Mesendoderm (in vitro differentiated cells): ENCODE results near the gene CNNM4.

Source experiments
- DNase-seq: peaks from one replicate; pipeline ENCODE4 v3.0.0; 2013
- H2AK5ac ChIP-seq: 2 replicates; pipeline ENCODE4 v1.6.1; 2013; ENCODE audit warnings: low read length, inconsistent platforms
- H2BK120ac ChIP-seq: 2 replicates; pipeline ENCODE4 v1.6.1; 2013; ENCODE audit warnings: low read depth, mild to moderate bottlenecking, low read length, moderate library complexity, mixed read lengths
- H2BK15ac ChIP-seq: replicated peaks from 2 replicates; pipeline ENCODE4 v1.6.1; 2013; ENCODE audit warnings: low read depth, mild to moderate bottlenecking, moderate library complexity
- H2BK5ac ChIP-seq: 2 replicates; pipeline ENCODE4 v1.6.1; 2013; ENCODE audit warnings: low read length, inconsistent platforms
- H3K18ac ChIP-seq: 2 replicates; pipeline ENCODE4 v1.6.1; 2013; ENCODE audit warnings: mild to moderate bottlenecking, low read length, mixed read lengths
- H3K23ac ChIP-seq: one replicate; pipeline ENCODE4 v1.6.1; 2013; ENCODE audit warnings: low read length
- H3K27ac ChIP-seq: 2 replicates; pipeline ENCODE4 v1.5.1; 2013; ENCODE audit warnings: low read depth, mild to moderate bottlenecking, inconsistent platforms, low read length, moderate library complexity
- H3K27me3 ChIP-seq: 2 replicates; pipeline ENCODE4 v1.6.1; 2013; ENCODE audit warnings: low read length, control low read depth, mild to moderate bottlenecking, inconsistent platforms; ENCODE audit not compliant: insufficient read depth, poor library complexity
- H3K36me3 ChIP-seq: 2 replicates; pipeline ENCODE4 v1.6.1; 2013; ENCODE audit warnings: low read length, inconsistent platforms; ENCODE audit not compliant: control insufficient read depth, insufficient read depth
- H3K4ac ChIP-seq: one replicate; pipeline ENCODE4 v1.6.1; 2013; ENCODE audit warnings: low read depth, mild to moderate bottlenecking, low read length, moderate library complexity
- H3K4me1 ChIP-seq: 2 replicates; pipeline ENCODE4 v1.6.1; 2013; ENCODE audit warnings: low read depth, low read length, inconsistent platforms; ENCODE audit not compliant: control insufficient read depth
- H3K4me2 ChIP-seq: 2 replicates; pipeline ENCODE4 v1.6.1; 2013; ENCODE audit warnings: low read length
- H3K4me3 ChIP-seq: 2 replicates; pipeline ENCODE4 v1.5.1; 2013; ENCODE audit warnings: mild to moderate bottlenecking, low read length
- H3K56ac ChIP-seq: one replicate; pipeline ENCODE4 v1.6.1; 2013; ENCODE audit warnings: low read length
- H3K79me1 ChIP-seq: 2 replicates; pipeline ENCODE4 v1.6.1; 2013; ENCODE audit warnings: low read length, inconsistent platforms
- H3K79me2 ChIP-seq: 2 replicates; pipeline ENCODE4 v1.6.1; 2013; ENCODE audit warnings: mild to moderate bottlenecking, low read length; ENCODE audit not compliant: control insufficient read depth, insufficient read depth
- H3K9ac ChIP-seq: 2 replicates; pipeline ENCODE4 v1.6.1; 2013; ENCODE audit warnings: low read length, inconsistent platforms
- H4K5ac ChIP-seq: one replicate; pipeline ENCODE4 v1.6.1; 2013; ENCODE audit warnings: low read length
- H4K8ac ChIP-seq: one replicate; pipeline ENCODE4 v1.6.1; 2013; ENCODE audit warnings: low read depth, mild to moderate bottlenecking, control low read depth, low read length, moderate library complexity
- WGBS: extraction: QIAGEN DNeasy Blood & Tissue Kit; methylation state at CpG from one replicate; pipeline ENCODE4 v1.1.7; 2013; ENCODE audit warnings: low lambda C conversion rate, missing lambda C conversion rate; ENCODE audit not compliant: insufficient coverage; ENCODE audit errors: extremely low coverage; 5-methylcytosine and 5-hydroxymethylcytosine counted together
- small RNA-seq: library from polyadenylated mRNA; stranded (forward); fragments of <200 nt; extraction: miRNeasy Mini kit (QIAGEN cat#:217004); gene quantifications from one replicate; pipeline ENCODE3, GENCODE V24; 2013; ENCODE audit not compliant: insufficient read depth

CNNM4 gene

GRCh38 chr2:96861074-96861473, 100.4 kb downstream of the CNNM4 start:
- peaks cover 12% of the 10 kb centered on the region for H3K79me1 ChIP-seq
- H2BK5ac ChIP-seq, result no peak overlapping the region
- H2AK5ac ChIP-seq, result no peak overlapping the region
- peaks cover 6% of the 10 kb centered on the region for H3K79me2 ChIP-seq
- H3K4me3 ChIP-seq, result no peak overlapping the region
- DNase-seq, result no peak
- no peak overlapping the region for H3K27ac ChIP-seq
- H4K5ac ChIP-seq, result no peak overlapping the region
- no peak overlapping the region for H4K8ac ChIP-seq
- H3K4me2 ChIP-seq, result no peak overlapping the region
- no peak overlapping the region for H3K56ac ChIP-seq
- WGBS, result no CpG with 5 or more reads among the region's 17 CpGs
- H3K27me3 ChIP-seq, result no peaks in the 10 kb centered on the region
- H3K9ac ChIP-seq, result no peak overlapping the region
- H3K4me1 ChIP-seq, result peaks cover 5% of the 10 kb centered on the region
- H2BK15ac ChIP-seq, result no peak overlapping the region
- H3K18ac ChIP-seq, result no peak overlapping the region
- peaks cover 34% of the 10 kb centered on the region for H3K36me3 ChIP-seq
- H3K23ac ChIP-seq, result no peak overlapping the region
- H3K4ac ChIP-seq, result no peak overlapping the region
- no peak overlapping the region for H2BK120ac ChIP-seq

Small RNAs within 50 kb of the gene (small RNA-seq; reads per million reads assigned to genes)
- gene MIR3127, result 6.4 reads per million, percentile 77 among the genes with 10 or more reads in this experiment
